ENCODE data around the gene OXCT1.

The OXCT1 gene

GRCh38 chr5:41874512-41875060 is 4.4 kb upstream of the OXCT1 start:
- peak; percentile 30 for DNase-seq (ENCODE audit: low read depth)
- TF ChIP-seq CTCF (IDR thresholded peaks at IDR 0.05; ENCODE audit: insufficient read depth, low read depth, low read length, missing control alignments): no peak

DNA sequence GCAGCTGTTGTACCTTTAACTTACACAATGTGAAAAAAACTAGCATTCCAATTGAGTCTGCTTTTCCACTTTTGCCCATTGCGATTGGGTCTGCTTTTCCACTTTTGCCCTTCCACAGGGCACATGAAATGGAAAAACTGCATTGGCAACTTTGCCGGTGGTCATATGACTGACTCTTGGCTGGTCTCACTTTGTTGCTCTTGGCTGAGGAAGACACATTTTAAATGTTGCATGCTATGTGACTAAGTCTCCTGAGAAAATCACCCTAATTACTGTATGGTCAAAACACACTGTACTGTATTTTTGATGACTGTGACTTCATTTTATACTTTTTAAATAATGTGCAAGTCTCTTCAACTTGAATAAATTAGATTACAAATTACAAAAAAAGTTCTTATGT is 1.6 kb upstream of the OXCT1 start:
- no peak for DNase-seq (ENCODE audit: low read depth)
- TF ChIP-seq CTCF (IDR thresholded peaks at IDR 0.05; ENCODE audit: insufficient read depth, low read depth, low read length, missing control alignments): no peak
- no peak overlapping the region for H3K4me3 ChIP-seq (ENCODE audit: low read depth, low read length)

More at GRCh38 chr5:41874512-41875060, 4.4 kb upstream of the OXCT1 start:
- no peak overlapping the region for H3K4me3 ChIP-seq (ENCODE audit: low read depth, low read length)

- H3K4me3 ChIP-seq (ENCODE audit: low read depth, low read length): peak overlapping the region; percentile 78
- TF ChIP-seq CTCF (IDR thresholded peaks at IDR 0.05; ENCODE audit: insufficient read depth, low read depth, low read length, missing control alignments): no peak
- DNase-seq (ENCODE audit: low read depth): no peak
Measured at GRCh38 chr5:41870627-41871048, 413 bp upstream of the OXCT1 start.

DNA sequence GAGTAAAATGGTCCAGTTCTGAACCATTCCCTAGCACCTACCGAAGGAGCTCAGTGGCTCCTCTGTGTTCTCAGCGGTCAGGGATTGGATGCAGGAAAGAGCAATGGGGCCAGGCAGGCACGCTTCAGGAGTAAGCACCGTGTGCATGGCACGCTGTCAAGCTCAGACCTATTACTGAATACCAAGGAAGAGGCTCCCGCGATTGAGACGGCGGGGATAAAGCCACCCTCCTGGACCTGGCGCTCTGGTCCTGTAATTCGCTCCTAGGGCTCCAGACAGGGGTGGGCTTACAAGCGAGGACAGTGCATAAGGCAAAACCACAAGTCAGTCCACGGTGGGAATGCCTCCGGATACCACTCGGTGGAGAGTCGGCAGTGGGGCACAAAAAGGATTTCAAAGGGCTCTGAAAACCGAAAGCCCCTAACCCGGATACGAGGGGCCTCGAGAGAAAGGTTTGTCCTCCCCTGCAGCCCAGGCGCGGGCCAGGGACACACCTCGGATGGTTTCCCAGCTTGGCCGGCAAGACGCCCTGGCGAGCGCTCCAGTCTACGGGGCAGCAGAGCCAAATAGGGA is 988 bp downstream of the OXCT1 start:
- no peak for TF ChIP-seq CTCF (IDR thresholded peaks at IDR 0.05; ENCODE audit: insufficient read depth, low read depth, low read length, missing control alignments)
- DNase-seq (ENCODE audit: low read depth): peak; percentile 23
- H3K4me3 ChIP-seq (ENCODE audit: low read depth, low read length): peak overlapping the region; percentile 78

GRCh38 chr5:41863871-41864486 is 6.2 kb downstream of the OXCT1 start:
- no peak overlapping the region for H3K4me3 ChIP-seq (ENCODE audit: low read depth, low read length)
- no peak for DNase-seq (ENCODE audit: low read depth)
- no peak for TF ChIP-seq CTCF (IDR thresholded peaks at IDR 0.05; ENCODE audit: insufficient read depth, low read depth, low read length, missing control alignments)

DNA sequence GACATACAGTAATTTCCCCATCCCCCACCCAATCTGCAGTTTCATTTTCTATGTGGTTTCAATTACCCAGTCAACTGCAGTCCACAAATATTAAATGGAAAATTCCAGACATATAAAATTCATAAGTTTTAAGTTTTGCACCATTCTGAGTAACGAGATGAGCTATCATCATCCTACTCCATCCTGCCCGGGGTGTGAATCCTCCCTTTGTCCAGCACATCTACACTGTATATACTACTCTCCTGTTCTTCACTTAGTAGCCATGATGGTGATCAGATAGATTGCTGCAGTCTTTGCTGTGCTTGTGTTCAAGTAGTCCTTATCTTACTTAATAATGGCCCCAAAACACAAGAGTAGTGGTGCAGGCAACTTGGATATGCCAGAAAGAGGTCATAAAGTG is 11.3 kb downstream of the OXCT1 start:
- TF ChIP-seq CTCF (IDR thresholded peaks at IDR 0.05; ENCODE audit: insufficient read depth, low read depth, low read length, missing control alignments): no peak
- DNase-seq (ENCODE audit: low read depth): no peak
- no peak overlapping the region for H3K4me3 ChIP-seq (ENCODE audit: low read depth, low read length)

Data from GM12865 (cell line).